Hepatocyte (in vitro differentiated cells): ENCODE measurements around the gene STXBP6. TPM values are rescaled to one million over a fixed set of nuclear protein-coding genes. Genes with fewer than 3 reads are reported as not detected.

Experiments used
- DNase-seq: peaks from one replicate; pipeline ENCODE4 v3.0.0-alpha.2; 2016; ENCODE audit warnings: low spot score
- H2AFZ ChIP-seq: fragments of 200-600 bp; sonication (generic); 2 replicates; pipeline ENCODE4 v1.6.0; 2016; ENCODE audit warnings: antibody characterized with exemption, mild to moderate bottlenecking
- H3K27ac ChIP-seq: fragments of 200-600 bp; sonication (generic); 2 replicates; pipeline ENCODE4 v1.5.1; 2016; ENCODE audit warnings: mild to moderate bottlenecking
- H3K27me3 ChIP-seq: fragments of 200-600 bp; sonication (generic); 2 replicates; pipeline ENCODE4 v1.6.1; 2016
- H3K36me3 ChIP-seq: fragments of 200-600 bp; sonication (generic); replicated peaks from 2 replicates; pipeline ENCODE4 v1.5.1; 2016; ENCODE audit warnings: low read depth; ENCODE audit not compliant: insufficient read depth
- H3K4me1 ChIP-seq: fragments of 200-600 bp; sonication (generic); 2 replicates; pipeline ENCODE4 v1.5.1; 2016; ENCODE audit warnings: mild to moderate bottlenecking, moderate library complexity; ENCODE audit not compliant: insufficient read depth
- H3K4me2 ChIP-seq: fragments of 200-600 bp; sonication (generic); 2 replicates; pipeline ENCODE4 v1.6.0; 2016
- H3K4me3 ChIP-seq: fragments of 200-600 bp; sonication (generic); 2 replicates; pipeline ENCODE4 v1.5.1; 2016; ENCODE audit warnings: mild to moderate bottlenecking
- H3K79me2 ChIP-seq: fragments of 200-600 bp; sonication (generic); 2 replicates; pipeline ENCODE4 v1.6.0; 2017; ENCODE audit warnings: mild to moderate bottlenecking
- H3K9me2 ChIP-seq: fragments of 200-600 bp; sonication (generic); replicated peaks from 2 replicates; pipeline ENCODE4 v1.6.0; 2017; ENCODE audit warnings: mild to moderate bottlenecking; ENCODE audit not compliant: insufficient read depth
- H3K9me3 ChIP-seq: fragments of 200-600 bp; sonication (generic); 2 replicates; pipeline ENCODE4 v1.5.1; 2016; ENCODE audit warnings: low read depth, mild to moderate bottlenecking
- H4K20me1 ChIP-seq: fragments of 200-600 bp; sonication (generic); 2 replicates; pipeline ENCODE4 v1.6.0; 2016; ENCODE audit warnings: mild to moderate bottlenecking; ENCODE audit not compliant: insufficient read depth, poor library complexity, severe bottlenecking
- EZH2 ChIP-seq: fragments of 200-600 bp; sonication (generic); IDR thresholded peaks from 2 replicates; pipeline ENCODE4 v1.6.1; 2016; ENCODE audit warnings: antibody characterized with exemption, mild to moderate bottlenecking, borderline replicate concordance
- EZH2phosphoT487 ChIP-seq: fragments of 200-600 bp; sonication (generic); IDR thresholded peaks from one replicate; pipeline ENCODE4 v1.6.1; 2018; ENCODE audit warnings: antibody characterized with exemption, mild to moderate bottlenecking, low read depth, moderate library complexity; ENCODE audit not compliant: unreplicated experiment, severe bottlenecking
- WGBS: methylation state at CpG from one replicate; pipeline ENCODE4 v1.1.6; 2016; ENCODE audit warnings: low lambda C conversion rate; ENCODE audit errors: missing lambda C conversion rate; 5-methylcytosine and 5-hydroxymethylcytosine counted together
- polyA plus RNA-seq: library from polyadenylated mRNA; unstranded; fragments of >200 nt; fragmentation: Nextera tagmentation; extraction: Ambion mirVana; gene quantifications from 2 replicates; pipeline ENCODE4 v1.2.1, GENCODE V29; 2016
- total RNA-seq: library from RNA; depleted of rRNA; stranded (reverse); fragments of >200 nt; gene quantifications from 2 replicates; pipeline ENCODE4 v1.2.3, GENCODE V29; 2014
- TF ChIP-seq, protein P1 (sequence below): fragments of 200-600 bp; sonication (generic); IDR thresholded peaks from 2 replicates; pipeline ENCODE4 v1.5.1; 2016; ENCODE audit warnings: antibody characterized with exemption, mild to moderate bottlenecking; ENCODE audit not compliant: poor library complexity

The STXBP6 gene
- total and polyA plus RNA-seq, 2 experiments from 2014 or later, result 34.1 to 44.9 TPM

DNA sequence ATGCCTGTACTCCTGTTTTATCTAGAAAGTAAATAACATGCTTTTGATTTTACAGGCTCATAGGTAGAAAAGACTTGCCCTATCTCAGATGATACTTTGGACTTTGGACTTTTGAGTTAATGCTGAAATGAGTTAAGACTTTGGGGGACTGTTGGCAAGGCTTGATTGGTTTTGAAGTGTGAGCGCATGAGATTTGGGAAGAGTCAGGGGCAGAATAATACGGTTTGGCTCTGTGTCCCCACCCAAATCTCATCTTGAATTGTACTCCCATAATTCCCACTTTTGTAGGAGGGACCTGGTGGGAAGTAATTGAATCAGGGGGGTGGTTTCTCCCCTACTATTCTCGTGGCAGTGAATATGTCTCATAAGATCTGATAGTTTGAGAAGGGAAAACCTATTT is 259.8 kb downstream of the STXBP6 start:
- Histone ChIP-seq H4K20me1 (no peaks in the 10 kb centered on the region), H3K9me2 (no peaks in the 10 kb centered on the region), H3K27me3 (no peaks in the 10 kb centered on the region), H3K9me3 (no peaks in the 10 kb centered on the region), H3K79me2 (no peaks in the 10 kb centered on the region), H3K4me2 (no peak overlapping the region), H3K4me3 (no peak overlapping the region), H3K27ac (no peak overlapping the region), H3K4me1 (peaks cover 12% of the 10 kb centered on the region), H2AFZ (no peak overlapping the region), H3K36me3 (no peaks in the 10 kb centered on the region)
- WGBS, result 85% methylated on average over 3 of the region's 3 CpGs
- no peak for DNase-seq
- TF ChIP-seq EZH2 (no peak), EZH2phosphoT487 (no peak)
- TF ChIP-seq, protein P1, sequence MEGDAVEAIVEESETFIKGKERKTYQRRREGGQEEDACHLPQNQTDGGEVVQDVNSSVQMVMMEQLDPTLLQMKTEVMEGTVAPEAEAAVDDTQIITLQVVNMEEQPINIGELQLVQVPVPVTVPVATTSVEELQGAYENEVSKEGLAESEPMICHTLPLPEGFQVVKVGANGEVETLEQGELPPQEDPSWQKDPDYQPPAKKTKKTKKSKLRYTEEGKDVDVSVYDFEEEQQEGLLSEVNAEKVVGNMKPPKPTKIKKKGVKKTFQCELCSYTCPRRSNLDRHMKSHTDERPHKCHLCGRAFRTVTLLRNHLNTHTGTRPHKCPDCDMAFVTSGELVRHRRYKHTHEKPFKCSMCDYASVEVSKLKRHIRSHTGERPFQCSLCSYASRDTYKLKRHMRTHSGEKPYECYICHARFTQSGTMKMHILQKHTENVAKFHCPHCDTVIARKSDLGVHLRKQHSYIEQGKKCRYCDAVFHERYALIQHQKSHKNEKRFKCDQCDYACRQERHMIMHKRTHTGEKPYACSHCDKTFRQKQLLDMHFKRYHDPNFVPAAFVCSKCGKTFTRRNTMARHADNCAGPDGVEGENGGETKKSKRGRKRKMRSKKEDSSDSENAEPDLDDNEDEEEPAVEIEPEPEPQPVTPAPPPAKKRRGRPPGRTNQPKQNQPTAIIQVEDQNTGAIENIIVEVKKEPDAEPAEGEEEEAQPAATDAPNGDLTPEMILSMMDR, result no peak

GRCh38 chr14:24789378-24789884 is 260.5 kb downstream of the STXBP6 start:
- Histone ChIP-seq H2AFZ (no peak overlapping the region), H3K79me2 (no peaks in the 10 kb centered on the region), H3K36me3 (no peaks in the 10 kb centered on the region), H3K4me2 (no peak overlapping the region), H3K9me3 (no peaks in the 10 kb centered on the region), H3K4me3 (no peak overlapping the region), H3K9me2 (no peaks in the 10 kb centered on the region), H4K20me1 (no peaks in the 10 kb centered on the region), H3K4me1 (peaks cover 12% of the 10 kb centered on the region), H3K27ac (no peak overlapping the region), H3K27me3 (no peaks in the 10 kb centered on the region)
- DNase-seq, result peak; percentile 24
- TF ChIP-seq EZH2, result no peak
- peak; percentile 74 for TF ChIP-seq EZH2phosphoT487
- TF ChIP-seq, protein P1, result no peak
- WGBS, result 61% methylated on average over 4 of the region's 4 CpGs

GRCh38 chr14:24785698-24786097 is 264.2 kb downstream of the STXBP6 start:
- no peaks in the 10 kb centered on the region for H3K36me3 ChIP-seq
- no peaks in the 10 kb centered on the region for H4K20me1 ChIP-seq
- H3K4me2 ChIP-seq, result no peak overlapping the region
- no peaks in the 10 kb centered on the region for H3K9me2 ChIP-seq
- WGBS, result 84% methylated on average over 1 of the region's 1 CpG
- H3K4me1 ChIP-seq, result peaks cover 7% of the 10 kb centered on the region
- no peaks in the 10 kb centered on the region for H3K9me3 ChIP-seq
- no peak overlapping the region for H3K27ac ChIP-seq
- no peaks in the 10 kb centered on the region for H3K79me2 ChIP-seq
- H2AFZ ChIP-seq, result no peak overlapping the region
- no peak overlapping the region for H3K4me3 ChIP-seq
- TF ChIP-seq EZH2phosphoT487, result no peak
- no peak for TF ChIP-seq EZH2
- TF ChIP-seq, protein P1, result no peak
- no peaks in the 10 kb centered on the region for H3K27me3 ChIP-seq
- no peak for DNase-seq

- no peak overlapping the region for H2AFZ ChIP-seq
- no peak overlapping the region for H3K4me2 ChIP-seq
- H3K4me3 ChIP-seq, result no peak overlapping the region
- H4K20me1 ChIP-seq, result no peaks in the 10 kb centered on the region
- no peak for DNase-seq
- no peak overlapping the region for H3K27ac ChIP-seq
- no peaks in the 10 kb centered on the region for H3K27me3 ChIP-seq
- H3K9me2 ChIP-seq, result no peaks in the 10 kb centered on the region
- H3K4me1 ChIP-seq, result peaks cover 5% of the 10 kb centered on the region
- no peaks in the 10 kb centered on the region for H3K36me3 ChIP-seq
- TF ChIP-seq, protein P1, result no peak
- TF ChIP-seq EZH2phosphoT487 (no peak), EZH2 (no peak)
- H3K79me2 ChIP-seq, result no peaks in the 10 kb centered on the region
- H3K9me3 ChIP-seq, result no peaks in the 10 kb centered on the region
Observed at GRCh38 chr14:24784981-24785380, 265.0 kb downstream of the STXBP6 start.
